ENCODE measurements around the gene ERVFRD-1. TPM values are rescaled to one million over a fixed set of nuclear protein-coding genes. Genes with fewer than 3 reads are reported as not detected.
A peak's percentile ranks its signal among the peaks of the same experiment; 100 is the strongest.

Gene ERVFRD-1
- polyA plus RNA-seq, 3 donors: 0.05 to 0.06 TPM; not detected in 1

DNA sequence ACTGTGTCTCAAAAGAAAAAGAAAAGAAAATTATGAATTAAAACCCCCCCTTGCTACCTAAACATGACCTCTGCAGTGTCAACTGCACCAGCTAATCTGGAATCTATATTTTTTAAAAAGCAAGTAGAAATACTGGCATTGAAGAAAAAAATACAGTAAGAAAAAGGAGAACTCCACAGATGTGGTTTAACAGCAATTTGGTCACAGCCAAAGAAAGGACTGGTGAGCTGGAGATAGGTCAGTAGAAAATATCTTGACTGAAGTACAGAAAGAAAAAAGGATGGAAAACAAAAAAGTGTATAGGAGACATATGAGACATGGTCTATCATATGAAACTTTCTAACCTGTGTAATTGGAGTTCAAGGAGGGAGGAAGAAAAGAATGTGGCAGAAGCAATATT lies 44.1 kb upstream of the ERVFRD-1 start:
- H3K4me3 Mint-ChIP-seq: no peak overlapping the region
- Histone ChIP-seq H4K20me1 (ENCODE audit: insufficient read depth, low read length) (no peaks in the 10 kb centered on the region), H3K27me3 (ENCODE audit: control insufficient read depth in 2 of 2, insufficient read depth in 2 of 2, low read length in 2 of 2) (no peaks in the 10 kb centered on the region), H3K4me3 (replicated peaks in 1 of 3; ENCODE audit: low read depth in 2 of 3, low read length in 3 of 3) (no peak overlapping the region), H3K36me3 (replicated peaks in 1 of 2; ENCODE audit: control insufficient read depth in 1 of 2, insufficient read depth in 2 of 2, low read length in 2 of 2) (no peaks in the 10 kb centered on the region), H3K27ac (ENCODE audit: low read depth in 1 of 2, low read length in 2 of 2) (no peak overlapping the region), H3K4me1 (ENCODE audit: control insufficient read depth in 1 of 2, insufficient read depth in 2 of 2, low read length in 2 of 2) (peaks cover 0 to 9% of the 10 kb centered on the region in 2 donors), H3K79me2 (ENCODE audit: insufficient read depth, low read length) (no peaks in the 10 kb centered on the region), H2AFZ (ENCODE audit: insufficient read depth, low read depth, low read length, poor library complexity, severe bottlenecking) (no peak overlapping the region), H3K9me3 (replicated peaks in 1 of 2; ENCODE audit: control insufficient read depth in 1 of 2, insufficient read depth in 1 of 2, low read length in 2 of 2) (no peaks in the 10 kb centered on the region), H3K4me2 (replicated peaks; ENCODE audit: extremely low read depth, low read length, poor library complexity, severe bottlenecking) (no peak overlapping the region), H3K9ac (ENCODE audit: insufficient read depth, low read length, poor library complexity, severe bottlenecking) (no peak overlapping the region)
- peaks cover 0 to 4% (median 1%) of the 10 kb centered on the region in 3 donors for H3K27me3 Mint-ChIP-seq (ENCODE audit: low read depth in 3 of 3)
- no peak for DNase-seq
- no peak overlapping the region for H3K27ac Mint-ChIP-seq
- TF ChIP-seq, protein P1, sequence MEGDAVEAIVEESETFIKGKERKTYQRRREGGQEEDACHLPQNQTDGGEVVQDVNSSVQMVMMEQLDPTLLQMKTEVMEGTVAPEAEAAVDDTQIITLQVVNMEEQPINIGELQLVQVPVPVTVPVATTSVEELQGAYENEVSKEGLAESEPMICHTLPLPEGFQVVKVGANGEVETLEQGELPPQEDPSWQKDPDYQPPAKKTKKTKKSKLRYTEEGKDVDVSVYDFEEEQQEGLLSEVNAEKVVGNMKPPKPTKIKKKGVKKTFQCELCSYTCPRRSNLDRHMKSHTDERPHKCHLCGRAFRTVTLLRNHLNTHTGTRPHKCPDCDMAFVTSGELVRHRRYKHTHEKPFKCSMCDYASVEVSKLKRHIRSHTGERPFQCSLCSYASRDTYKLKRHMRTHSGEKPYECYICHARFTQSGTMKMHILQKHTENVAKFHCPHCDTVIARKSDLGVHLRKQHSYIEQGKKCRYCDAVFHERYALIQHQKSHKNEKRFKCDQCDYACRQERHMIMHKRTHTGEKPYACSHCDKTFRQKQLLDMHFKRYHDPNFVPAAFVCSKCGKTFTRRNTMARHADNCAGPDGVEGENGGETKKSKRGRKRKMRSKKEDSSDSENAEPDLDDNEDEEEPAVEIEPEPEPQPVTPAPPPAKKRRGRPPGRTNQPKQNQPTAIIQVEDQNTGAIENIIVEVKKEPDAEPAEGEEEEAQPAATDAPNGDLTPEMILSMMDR (IDR thresholded peaks at IDR 0.05): no peak
- peaks cover 0 to 3% (median 0%) of the 10 kb centered on the region in 7 donors for H3K9me3 Mint-ChIP-seq
- H3K36me3 Mint-ChIP-seq: no peaks in the 10 kb centered on the region
- intact Hi-C loops (cut with micrococcal nuclease): no loop called here
- H3K4me1 Mint-ChIP-seq: peaks cover 17% of the 10 kb centered on the region

DNA sequence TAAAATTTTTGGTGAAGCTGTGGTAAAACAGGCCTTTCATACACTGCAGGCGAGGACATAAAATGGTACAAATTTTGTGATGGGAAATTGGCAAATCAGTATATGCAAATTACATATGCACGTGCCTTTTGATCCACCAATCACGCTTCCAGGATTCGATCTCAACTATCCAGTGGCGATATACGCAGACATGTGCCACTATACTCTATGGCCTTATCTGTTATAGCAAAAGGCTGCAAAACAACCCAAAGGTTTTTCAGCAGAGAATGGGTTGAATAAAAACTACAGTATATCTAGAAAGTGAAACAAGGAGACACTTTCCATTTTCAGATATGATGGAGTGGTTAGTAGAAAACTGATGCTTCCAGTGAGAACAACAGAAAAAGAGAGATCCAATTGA lies 41.9 kb upstream of the ERVFRD-1 start:
- Histone ChIP-seq H3K27me3 (ENCODE audit: control insufficient read depth in 2 of 2, insufficient read depth in 2 of 2, low read length in 2 of 2) (no peaks in the 10 kb centered on the region), H3K27ac (ENCODE audit: low read depth in 1 of 2, low read length in 2 of 2) (no peak overlapping the region), H3K4me3 (replicated peaks in 1 of 3; ENCODE audit: low read depth in 2 of 3, low read length in 3 of 3) (peak overlapping the region in 2 of 3 experiments; percentile 61 to 69), H4K20me1 (ENCODE audit: insufficient read depth, low read length) (no peaks in the 10 kb centered on the region), H2AFZ (ENCODE audit: insufficient read depth, low read depth, low read length, poor library complexity, severe bottlenecking) (peak overlapping the region; percentile 64), H3K4me1 (ENCODE audit: control insufficient read depth in 1 of 2, insufficient read depth in 2 of 2, low read length in 2 of 2) (no peaks in the 10 kb centered on the region), H3K9ac (ENCODE audit: insufficient read depth, low read length, poor library complexity, severe bottlenecking) (no peak overlapping the region), H3K36me3 (replicated peaks in 1 of 2; ENCODE audit: control insufficient read depth in 1 of 2, insufficient read depth in 2 of 2, low read length in 2 of 2) (no peaks in the 10 kb centered on the region), H3K79me2 (ENCODE audit: insufficient read depth, low read length) (no peaks in the 10 kb centered on the region), H3K4me2 (replicated peaks; ENCODE audit: extremely low read depth, low read length, poor library complexity, severe bottlenecking) (peak overlapping the region; percentile 54), H3K9me3 (replicated peaks in 1 of 2; ENCODE audit: control insufficient read depth in 1 of 2, insufficient read depth in 1 of 2, low read length in 2 of 2) (no peaks in the 10 kb centered on the region)
- intact Hi-C loops (cut with micrococcal nuclease): no loop called here
- Mint-ChIP-seq H3K9me3 (peaks cover 0 to 3% (median 0%) of the 10 kb centered on the region in 7 donors), H3K27me3 (ENCODE audit: low read depth in 3 of 3) (peaks cover 0 to 3% (median 3%) of the 10 kb centered on the region in 3 donors), H3K4me3 (peak overlapping the region; percentile 70 to 90), H3K36me3 (no peaks in the 10 kb centered on the region), H3K4me1 (peaks cover 10% of the 10 kb centered on the region), H3K27ac (no peak overlapping the region)
- TF ChIP-seq, protein P1 (IDR thresholded peaks at IDR 0.05): no peak
- no CpG with 5 or more reads among the region's 6 CpGs for WGBS (ENCODE audit: insufficient coverage)
- DNase-seq: no peak

Measured in CD14-positive monocyte (primary cell).